K562 (cell line): ENCODE results near the gene PXDC1. TPM values are rescaled to one million over a fixed set of nuclear protein-coding genes. Genes with fewer than 3 reads are reported as not detected.

Experiments
- ATAC-seq: fragments of 200-7000 bp; cut with Tn5 transposase; 3 replicates; pipeline ENCODE4 v1.9.1; 2020; ENCODE audit warnings: moderate library complexity
- BruUV-seq: library from RNA; stranded (reverse); fragments of 400-500 nt; replicated peaks from 2 replicates; lab custom pipeline; 2021; lab: Mats Ljungman, UMichigan
- CTCF ChIA-PET: fragments of 300-600 bp; formaldehyde crosslinking; extraction: SDS; loops from one replicate; lab custom pipeline; 2021; ENCODE audit warnings: low intra/inter-chr PET ratio; lab: Yijun Ruan, JAX
- POLR2A ChIA-PET: fragments of 300-600, 350-650 bp; sonication (Branson Sonifier 250); formaldehyde crosslinking; extraction: SDS; loops from one replicate; lab custom pipeline; 2021; ENCODE audit warnings: antibody characterized with exemption, inconsistent platforms; lab: Yijun Ruan, JAX
- DNase-seq, 4 experiments: peaks; one replicate each; pipeline versions ENCODE4 v3.0.0 to v3.0.0-alpha.2; 2011 to 2018; ENCODE audit warnings: low spot score in 3 of 4, mixed read lengths in 3 of 4; ENCODE audit errors: extremely low read depth in 1 of 4
- FAIRE-seq: peaks from 2 replicates; lab custom pipeline; 2011; peaks lifted over from hg19 to GRCh38; lab: Jason Lieb, UNC
- H2AFZ ChIP-seq: 2 replicates; pipeline ENCODE4 v1.6.0; 2011; ENCODE audit warnings: low read depth, low read length, control low read depth, inconsistent platforms
- H3K27ac ChIP-seq: fragments of 200-600 bp; 3 replicates; pipeline ENCODE4 v1.8.0; 2011; ENCODE audit warnings: low read depth, mild to moderate bottlenecking, control low read depth, inconsistent platforms, low read length, moderate library complexity, mixed read lengths; ENCODE audit errors: extremely low read depth
- H3K27me3 ChIP-seq, 2 experiments: fragments of 300-600 bp in 1 of 2; 2 replicates in 1 of 2; 3 replicates in 1 of 2; pipeline versions ENCODE4 v1.6.0 to v1.8.0; 2011; ENCODE audit warnings: inconsistent platforms in 2 of 2, low read length in 2 of 2, mild to moderate bottlenecking in 1 of 2, mixed read lengths in 1 of 2, moderate library complexity in 1 of 2; ENCODE audit not compliant: control insufficient read depth in 2 of 2, insufficient read depth in 2 of 2
- H3K36me3 ChIP-seq: fragments of 300-600 bp; 3 replicates; pipeline ENCODE4 v1.8.0; 2011; ENCODE audit warnings: mild to moderate bottlenecking, low read length, inconsistent platforms; ENCODE audit not compliant: control insufficient read depth, insufficient read depth
- H3K4me1 ChIP-seq, 2 experiments: fragments of 200-600 bp in 1 of 2; replicated peaks in 1 of 2; 2 replicates in 1 of 2; 3 replicates in 1 of 2; pipeline versions ENCODE4 v1.5.1 to v1.8.0; 2011; ENCODE audit warnings: inconsistent platforms in 2 of 2, low read length in 2 of 2, mild to moderate bottlenecking in 1 of 2, mixed read lengths in 1 of 2, moderate library complexity in 1 of 2; ENCODE audit not compliant: control insufficient read depth in 2 of 2, insufficient read depth in 2 of 2
- H3K4me2 ChIP-seq: 2 replicates; pipeline ENCODE4 v1.6.1; 2011; ENCODE audit warnings: low read length, control low read depth, inconsistent platforms, mixed read lengths; ENCODE audit not compliant: insufficient read depth
- H3K4me3 ChIP-seq: fragments of 200-600 bp; sonication (generic), shearing (Covaris generic); 2 replicates; pipeline ENCODE4 v1.5.1; 2016; ENCODE audit warnings: control low read depth, inconsistent platforms
- H3K79me2 ChIP-seq: fragments of 200-600 bp; 3 replicates; pipeline ENCODE4 v1.8.0; 2011; ENCODE audit warnings: low read length, inconsistent platforms; ENCODE audit not compliant: control insufficient read depth, insufficient read depth
- H3K9ac ChIP-seq, 2 experiments: 2 replicates each; pipeline versions ENCODE4 v1.6.0 to v1.6.1; 2011; ENCODE audit warnings: low read depth in 2 of 2, low read length in 2 of 2, control low read depth in 1 of 2, inconsistent platforms in 1 of 2, mild to moderate bottlenecking in 1 of 2, mixed read lengths in 1 of 2; ENCODE audit not compliant: insufficient read depth in 1 of 2
- H3K9me1 ChIP-seq: one replicate; pipeline ENCODE4 v1.6.0; 2011; ENCODE audit warnings: inconsistent platforms, mild to moderate bottlenecking, low read length, moderate library complexity; ENCODE audit not compliant: control insufficient read depth, insufficient read depth
- H3K9me3 ChIP-seq: replicated peaks from 2 replicates; pipeline ENCODE4 v1.5.1; 2011; ENCODE audit warnings: low read depth, low read length, inconsistent platforms; ENCODE audit not compliant: control insufficient read depth, insufficient read depth
- H4K20me1 ChIP-seq: replicated peaks from 2 replicates; pipeline ENCODE4 v1.6.1; 2011; ENCODE audit warnings: low read length, inconsistent platforms, mixed read lengths; ENCODE audit not compliant: control insufficient read depth, insufficient read depth
- CBX3 ChIP-seq, 2 experiments: IDR thresholded peaks; 1 replicate in 1 of 2; 2 replicates in 1 of 2; pipeline ENCODE4 v1.6.1; 2012; ENCODE audit warnings: inconsistent platforms in 2 of 2, low read length in 2 of 2, borderline replicate concordance in 1 of 2, control low read depth in 1 of 2
- CBX8 ChIP-seq: fragments of 200-600 bp; sonication (generic); IDR thresholded peaks from 2 replicates; pipeline ENCODE4 v1.6.1; 2012; ENCODE audit warnings: borderline replicate concordance, mixed run types, low read depth, mild to moderate bottlenecking, moderate library complexity, mixed read lengths, low read length, control low read depth, inconsistent platforms; ENCODE audit not compliant: poor library complexity, severe bottlenecking; ENCODE audit errors: extremely low read depth
- DLX4 ChIP-seq: fragments of 250-450 bp; sonication (Bioruptor Pico); IDR thresholded peaks from 2 replicates; pipeline ENCODE4 v1.6.1; 2021; ENCODE audit warnings: mild to moderate bottlenecking
- FOS ChIP-seq: IDR thresholded peaks from 3 replicates; pipeline ENCODE4 v1.6.1; 2011; ENCODE audit not compliant: insufficient read length; ENCODE audit errors: extremely low read depth
- HDAC1 ChIP-seq, 2 experiments: fragments of 450-650 bp; IDR thresholded peaks; 2 replicates each; pipeline ENCODE4 v1.6.1; 2016 to 2017; ENCODE audit warnings: inconsistent platforms in 1 of 2, mild to moderate bottlenecking in 1 of 2, moderate library complexity in 1 of 2
- MITF ChIP-seq: IDR thresholded peaks from 2 replicates; pipeline ENCODE4 v1.6.1; 2014; ENCODE audit warnings: antibody characterized with exemption
- NR2C1 ChIP-seq, 2 experiments: fragments of 450-650 bp; IDR thresholded peaks; 2 replicates each; pipeline ENCODE4 v1.6.1; 2017; ENCODE audit warnings: mild to moderate bottlenecking in 2 of 2, antibody characterized with exemption in 1 of 2, inconsistent platforms in 1 of 2, missing compliant biosample characterization in 1 of 2, missing genetic modification characterization in 1 of 2
- SMARCB1 ChIP-seq: IDR thresholded peaks from 2 replicates; pipeline ENCODE4 v1.6.1; 2011; ENCODE audit warnings: improper control_type of control experiment, low read depth; ENCODE audit not compliant: insufficient read length
- ZBTB2 ChIP-seq: fragments of 450-650 bp; IDR thresholded peaks from 2 replicates; pipeline ENCODE4 v1.6.1; 2016; ENCODE audit warnings: antibody characterized with exemption
- ZNF146 ChIP-seq: IDR thresholded peaks from one replicate; pipeline ENCODE4 v1.6.1; 2018; ENCODE audit warnings: missing compliant biosample characterization; ENCODE audit not compliant: unreplicated experiment
- ZNF740 ChIP-seq, 3 experiments: fragments of 200-800 bp in 1 of 3; sonication (Bioruptor generic) in 1 of 3; sonication (generic) in 1 of 3; formaldehyde crosslinking in 1 of 3; IDR thresholded peaks; 2 replicates each; pipeline versions ENCODE4 v1.6.1 to v1.8.0; 2016 to 2022; ENCODE audit warnings: mild to moderate bottlenecking in 2 of 3, missing compliant biosample characterization in 2 of 3, missing genetic modification characterization in 2 of 3, missing genetic modification reagents in 1 of 3
- ZNF830 ChIP-seq: fragments of 250-450 bp; sonication (Bioruptor Pico); IDR thresholded peaks from 2 replicates; pipeline ENCODE4 v1.5.0; 2021; ENCODE audit warnings: mild to moderate bottlenecking
- WGBS: fragments of 100-300 bp; shearing (Covaris generic); methylation state at CpG from one replicate; pipeline ENCODE4 v1.1.6; 2016; ENCODE audit warnings: low coverage, mixed read lengths; ENCODE audit not compliant: insufficient coverage; ENCODE audit errors: missing lambda C conversion rate; 5-methylcytosine and 5-hydroxymethylcytosine counted together
- in situ Hi-C: fragments of 300-500 bp; cut with MboI; formaldehyde crosslinking; loops from 4 replicates; pipeline ENCODE4 v1.15.0; 2018; ENCODE audit warnings: inconsistent platforms, mixed read lengths
- intact Hi-C: fragments of 100-400 bp; cut with micrococcal nuclease; formaldehyde crosslinking; loops from 2 replicates; pipeline ENCODE4 v1.14.2; 2022
- polyA plus RNA-seq, 8 experiments: library from polyadenylated mRNA; depleted of rRNA in 4 of 8; stranded (reverse) in 5 of 8; unstranded in 3 of 8; fragments of >200 nt; fragmentation: Nextera tagmentation in 2 of 8; fragmentation: Illumina TruSeq in 1 of 8; extraction: Ambion mirVana in 2 of 8; extraction: Trizol in 1 of 8; gene quantifications; 2 replicates each; pipeline versions ENCODE4 v1.2.1 to v1.2.3, GENCODE V29; 2011 to 2014; ENCODE audit warnings: inconsistent platforms in 1 of 8, missing spikeins in 1 of 8
- total RNA-seq, 7 experiments: library from RNA; depleted of rRNA in 6 of 7; stranded (reverse); fragments of >200 nt in 6 of 7; fragmentation: Illumina TruSeq in 2 of 7; extraction: Trizol in 2 of 7; gene quantifications; 2 replicates each; pipeline versions ENCODE4 v1.2.1 to v1.2.3, GENCODE V29; 2011 to 2021; ENCODE audit warnings: low replicate concordance in 1 of 7

PXDC1 gene
- total and polyA plus RNA-seq, 9 of the 15 experiments (the other 6 are each of a cell fraction or from before 2014, with no cell fraction given): 0.09 to 0.33 (median 0.16) TPM; not detected in 5

- no peak overlapping the region for H3K27ac ChIP-seq
- H2AFZ ChIP-seq: no peak overlapping the region
- in situ Hi-C loops: loop anchor here (5.0 to 10.0 kb wide), 2 partner anchors 434 to 476 kb away; no protein-coding TSS in a partner anchor
- no peak overlapping the region for H3K4me3 ChIP-seq
- ChIA-PET CTCF (interaction anchor here (2.9 to 3.7 kb wide), 2 partner anchors 250 to 267 kb away, joined by 22 read pairs; no protein-coding TSS in a partner anchor), POLR2A (interaction anchor here (0.6 kb wide), 1 partner anchor 32 kb away, joined by 3 read pairs; no protein-coding TSS in a partner anchor)
- H3K4me2 ChIP-seq: no peak overlapping the region
- ATAC-seq (no peak), DNase-seq (no peak), FAIRE-seq (no peak)
- intact Hi-C loops: loop anchor here (5.0 kb wide), 2 partner anchors 251 to 266 kb away; no protein-coding TSS in a partner anchor
- WGBS: 4% methylated on average over 16 of the region's 16 CpGs
- no peaks in the 10 kb centered on the region for H3K9me1 ChIP-seq
- peaks cover 45 to 82% of the 10 kb centered on the region in 2 experiments; a peak in 4 of 5 replicates for H3K27me3 ChIP-seq
- peaks cover 3 to 9% of the 10 kb centered on the region in 2 experiments; a peak in 2 of 5 replicates for H3K4me1 ChIP-seq
- no peaks in the 10 kb centered on the region for H3K79me2 ChIP-seq
- H3K9me3 ChIP-seq: no peaks in the 10 kb centered on the region
- H4K20me1 ChIP-seq: no peaks in the 10 kb centered on the region; the same call in 1 of the 2 replicates
- no peaks in the 10 kb centered on the region for H3K36me3 ChIP-seq
- H3K9ac ChIP-seq: no peak overlapping the region
- TF ChIP-seq ZNF740 (CRISPR knock-in tag; IDR thresholded peaks at IDR 0.05) (no peak), ZNF740 (tag; IDR thresholded peaks at IDR 0.05) (no peak), CBX8 (no peak), ZNF830 (CRISPR knock-in tag) (no peak), MITF (no peak), HDAC1 (IDR thresholded peaks at IDR 0.05) (no peak), NR2C1 (IDR thresholded peaks at IDR 0.05) (no peak), NR2C1 (tag; IDR thresholded peaks at IDR 0.05) (no peak), FOS (no peak), ZBTB2 (no peak), CBX3 (IDR thresholded peaks at IDR 0.05; ENCODE audit: borderline replicate concordance in 1 of 2, low read length in 2 of 2) (no peak), ZNF146 (CRISPR knock-in tag) (no peak), DLX4 (no peak), SMARCB1 (no peak)
- no TSS peak for BruUV-seq
These were observed 10.7 kb downstream of the PXDC1 start for GRCh38 chr6:3740551-3741476.
